HG02798 (cell line): ENCODE results near the gene ITPKC.
A peak's percentile ranks its signal among the peaks of the same experiment; 100 is the strongest.
"Not testable (repeated sequence)": the region's sequence is repeated elsewhere in the genome, so short reads cannot be mapped to it uniquely, and the experiment has no call there.

Experiments
- ATAC-seq: cut with Tn5 transposase; IDR thresholded peaks from one replicate; pipeline ENCODE4 v1.9.1; 2021; ENCODE audit warnings: mild to moderate bottlenecking; ENCODE audit not compliant: unreplicated experiment, poor library complexity

The ITPKC gene

DNA sequence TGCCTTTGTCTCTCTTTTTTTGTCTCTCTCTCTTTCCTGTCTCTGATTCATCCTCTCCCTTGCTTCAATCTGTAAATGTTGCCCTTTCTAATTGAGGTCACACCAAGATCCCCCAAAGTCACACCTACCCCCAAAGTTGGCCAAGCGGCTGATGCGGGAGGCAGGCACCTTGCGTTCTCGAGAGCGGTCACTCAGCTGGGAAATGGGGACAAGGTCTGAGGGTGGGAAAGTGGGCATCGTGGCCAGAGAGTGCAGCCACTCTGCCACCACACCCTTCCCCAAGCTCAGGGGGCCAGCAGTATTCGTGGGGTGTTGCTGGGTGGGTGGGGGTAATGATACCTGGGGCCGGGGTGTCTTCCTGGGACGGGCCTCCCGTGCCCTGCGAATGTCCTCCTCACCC lies 3.0 kb upstream of the ITPKC start:
- no peak for ATAC-seq

DNA sequence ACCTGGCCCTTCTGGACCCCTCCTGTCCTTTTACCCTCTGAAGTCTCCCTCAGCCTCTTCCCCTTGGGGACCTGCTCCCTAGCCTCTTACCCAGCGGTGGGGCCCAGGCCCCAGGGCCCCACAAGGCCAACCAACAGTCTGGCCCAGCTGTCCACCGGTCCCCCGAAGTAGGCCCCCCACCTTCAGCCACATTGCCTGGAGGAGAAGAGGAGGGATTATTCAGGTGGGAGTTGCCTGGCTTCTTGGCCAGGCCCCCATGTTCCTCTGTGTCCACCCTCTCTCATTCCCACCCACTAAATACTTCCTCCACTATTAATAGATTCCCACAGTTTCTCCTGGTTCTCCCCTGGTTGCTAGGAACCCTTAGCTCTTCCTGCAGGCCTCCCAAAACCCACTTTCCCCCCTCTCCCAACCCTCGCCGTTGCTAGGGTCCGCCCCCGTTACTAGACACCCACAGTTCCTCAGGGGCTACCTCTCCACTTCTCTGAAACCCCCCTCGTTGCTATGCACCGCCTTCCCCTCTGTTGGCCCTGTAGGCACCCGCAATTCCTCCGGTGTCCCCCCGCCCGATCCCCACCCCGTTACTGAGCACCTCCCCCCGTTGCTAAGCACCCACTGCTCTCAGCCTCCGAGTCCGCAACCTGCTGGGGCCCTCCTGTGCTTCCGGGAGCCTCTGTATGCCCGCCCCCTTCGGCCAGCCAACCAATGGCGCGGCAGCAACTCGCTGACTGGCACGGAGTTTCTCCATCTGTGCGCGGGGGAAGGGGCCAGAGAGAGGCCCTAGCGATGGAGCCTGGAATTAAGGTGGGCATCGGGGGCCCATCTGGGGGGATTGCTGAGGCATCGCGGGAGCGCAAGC lies 2.2 kb upstream of the ITPKC start:
- peak; percentile 58 for ATAC-seq

DNA sequence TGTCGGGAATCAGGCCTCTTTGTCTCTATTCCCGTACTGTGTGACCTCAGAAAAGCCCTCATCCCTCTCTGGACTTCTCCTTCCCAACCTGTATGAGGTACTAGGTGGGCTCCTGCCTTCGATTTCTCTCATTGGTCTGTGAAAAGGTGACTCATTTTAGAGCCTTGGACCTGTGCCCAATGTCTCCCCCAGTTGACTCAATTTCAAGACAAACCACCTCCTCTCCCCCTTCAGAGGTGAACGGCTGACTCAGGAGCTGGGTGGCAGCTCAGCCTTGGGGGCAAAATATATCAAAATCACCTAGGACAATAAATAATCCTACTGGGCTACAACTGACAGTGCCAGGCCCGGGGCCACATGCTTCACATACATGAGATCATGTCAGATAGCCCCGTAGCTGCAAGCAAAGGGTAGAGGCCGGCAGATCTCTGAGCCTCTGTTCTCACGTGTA lies 856 bp upstream of the ITPKC start:
- ATAC-seq: no peak

DNA sequence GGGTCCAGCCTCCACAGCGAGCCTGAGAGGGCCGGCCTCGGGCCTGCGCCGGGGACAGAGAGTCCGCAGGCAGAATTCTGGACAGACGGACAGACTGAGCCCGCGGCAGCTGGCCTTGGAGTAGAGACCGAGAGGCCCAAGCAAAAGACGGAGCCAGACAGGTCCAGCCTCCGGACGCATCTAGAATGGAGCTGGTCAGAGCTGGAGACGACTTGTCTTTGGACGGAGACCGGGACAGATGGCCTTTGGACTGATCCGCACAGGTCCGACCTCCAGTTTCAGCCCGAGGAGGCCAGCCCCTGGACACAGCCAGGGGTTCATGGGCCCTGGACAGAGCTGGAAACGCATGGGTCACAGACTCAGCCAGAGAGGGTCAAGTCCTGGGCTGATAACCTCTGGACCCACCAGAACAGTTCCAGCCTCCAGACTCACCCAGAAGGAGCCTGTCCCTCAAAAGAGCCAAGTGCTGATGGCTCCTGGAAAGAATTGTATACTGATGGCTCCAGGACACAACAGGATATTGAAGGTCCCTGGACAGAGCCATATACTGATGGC lies 490 bp downstream of the ITPKC start:
- ATAC-seq: no peak

DNA sequence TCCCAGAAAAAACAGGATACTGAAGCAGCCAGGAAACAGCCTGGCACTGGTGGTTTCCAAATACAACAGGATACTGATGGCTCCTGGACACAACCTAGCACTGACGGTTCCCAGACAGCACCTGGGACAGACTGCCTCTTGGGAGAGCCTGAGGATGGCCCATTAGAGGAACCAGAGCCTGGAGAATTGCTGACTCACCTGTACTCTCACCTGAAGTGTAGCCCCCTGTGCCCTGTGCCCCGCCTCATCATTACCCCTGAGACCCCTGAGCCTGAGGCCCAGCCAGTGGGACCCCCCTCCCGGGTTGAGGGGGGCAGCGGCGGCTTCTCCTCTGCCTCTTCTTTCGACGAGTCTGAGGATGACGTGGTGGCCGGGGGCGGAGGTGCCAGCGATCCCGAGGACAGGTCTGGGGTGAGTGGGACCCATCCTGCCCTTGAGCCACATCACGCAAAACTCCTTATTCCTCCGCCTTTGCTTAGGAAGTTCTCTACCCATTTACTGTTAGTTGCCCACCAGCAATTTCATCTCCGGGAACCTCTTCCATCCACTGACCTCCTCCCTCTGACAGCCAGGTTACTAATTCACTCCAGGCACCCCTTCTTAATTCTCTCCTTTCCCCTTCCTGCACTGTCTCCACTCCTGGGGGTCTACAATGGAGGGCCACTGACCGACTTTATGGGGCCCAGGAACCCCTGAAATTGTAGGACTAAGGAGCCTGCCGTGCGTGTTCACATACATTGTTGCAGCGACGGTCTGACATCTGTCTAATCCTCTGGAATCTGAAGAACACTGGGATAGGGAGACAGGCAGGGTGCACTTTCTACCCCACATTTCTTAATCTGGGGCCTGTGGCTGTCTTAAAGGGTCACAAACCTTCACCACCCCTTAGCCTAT lies 1.2 kb downstream of the ITPKC start:
- ATAC-seq: no peak

DNA sequence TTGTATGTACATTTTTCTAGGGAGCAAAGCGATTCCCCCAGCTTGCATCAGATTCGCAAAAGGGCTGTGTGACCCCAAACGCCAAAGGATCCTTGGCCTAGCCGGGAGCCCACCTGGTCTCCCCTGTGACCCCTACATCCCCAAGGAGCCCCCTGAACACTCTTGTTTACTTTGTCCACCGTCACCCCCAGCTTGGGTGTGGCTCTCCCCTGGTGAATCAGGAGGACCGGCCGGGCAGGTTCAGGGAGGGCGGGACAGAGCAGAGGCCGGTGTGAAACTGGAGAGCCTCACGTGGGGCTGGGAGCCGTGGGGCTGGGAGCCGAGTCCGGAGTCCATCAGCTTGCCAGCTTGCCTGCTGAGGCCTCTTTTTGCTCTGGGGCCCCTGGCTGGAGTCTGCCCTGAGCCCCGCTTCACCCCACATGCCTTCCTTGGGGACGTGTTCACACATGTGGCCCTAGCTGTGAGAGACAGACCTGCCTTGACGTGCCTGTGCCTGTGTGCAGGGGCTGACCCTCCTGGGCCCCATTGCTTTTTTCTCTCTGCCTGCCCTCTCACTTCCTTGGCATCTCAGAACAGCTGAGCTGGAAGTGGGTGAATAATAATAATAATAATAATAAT lies 2.0 kb downstream of the ITPKC start:
- no peak for ATAC-seq

DNA sequence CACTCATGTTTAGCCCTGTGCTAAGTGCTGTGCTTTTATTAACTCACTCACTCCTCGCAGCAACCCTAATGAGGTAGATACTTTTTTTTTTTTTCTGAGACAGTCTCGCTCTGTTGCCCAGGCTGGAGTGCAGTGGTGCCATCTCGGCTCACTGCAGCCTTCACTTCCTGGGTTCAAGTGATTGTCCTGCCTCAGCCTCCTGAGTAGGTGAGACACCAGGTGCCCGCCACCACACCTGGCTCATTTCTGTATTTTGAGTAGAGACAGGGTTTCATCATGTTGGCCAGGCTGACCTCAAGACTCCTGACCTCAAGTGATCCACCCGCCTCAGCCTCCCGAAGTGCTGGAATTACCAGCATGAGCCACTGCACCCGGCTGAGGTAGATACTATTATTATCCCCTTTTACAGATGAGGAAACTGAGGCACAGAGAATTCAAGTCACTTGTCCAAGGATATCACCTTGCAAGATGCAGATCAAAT lies 2.5 kb downstream of the ITPKC start:
- ATAC-seq: no peak

DNA sequence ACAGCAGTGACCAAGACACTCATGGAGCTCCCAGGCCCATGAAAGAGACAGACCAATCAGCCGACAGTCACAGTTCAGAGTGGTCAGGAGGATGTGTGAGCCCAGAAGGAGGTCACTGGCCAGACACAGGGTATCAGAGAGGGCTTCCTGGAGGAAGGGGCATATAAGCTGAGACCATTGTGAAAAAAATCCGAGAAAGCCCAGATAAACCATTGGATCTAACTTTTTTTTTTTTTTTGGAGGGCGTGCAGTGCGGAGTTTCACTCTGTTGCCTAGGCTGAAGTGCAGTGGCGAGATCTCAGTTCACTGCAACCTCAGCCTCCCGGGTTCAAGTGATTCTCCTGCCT lies 4.2 kb downstream of the ITPKC start:
- ATAC-seq: no peak

DNA sequence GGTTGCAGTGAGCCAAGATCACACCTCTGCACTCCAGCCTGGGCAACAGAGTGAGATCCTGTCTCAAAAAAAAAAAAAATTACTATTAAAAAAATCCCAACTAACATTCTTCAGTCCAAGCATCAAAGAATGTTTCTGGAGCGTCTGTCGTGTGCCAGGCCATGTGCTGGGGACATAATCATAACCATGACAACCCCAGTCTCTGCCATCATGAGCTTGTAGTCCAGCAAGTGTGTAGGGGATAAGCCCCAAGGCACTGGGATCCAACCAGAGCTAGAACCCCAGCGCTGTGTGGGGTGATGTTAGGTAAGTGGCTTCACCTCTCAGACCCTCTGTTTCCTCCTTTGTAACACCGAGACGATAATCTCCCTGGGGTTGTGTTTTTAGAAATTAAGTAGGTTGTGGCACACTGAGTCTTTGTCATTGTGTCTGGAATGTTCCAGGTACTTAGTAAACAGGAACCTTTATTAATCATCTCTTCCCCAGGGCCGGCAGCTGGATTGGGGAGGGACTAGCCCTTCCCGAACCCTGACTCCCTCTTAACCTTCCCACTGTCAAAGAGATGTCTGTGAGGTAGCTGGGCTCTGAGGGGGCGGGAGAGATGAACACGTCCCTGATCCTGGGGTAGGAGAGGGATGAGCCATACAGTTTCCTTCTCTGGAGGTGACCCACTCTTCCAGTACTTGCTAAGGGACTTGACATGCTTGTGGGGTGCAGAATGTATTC lies 5.2 kb downstream of the ITPKC start:
- ATAC-seq: no peak

DNA sequence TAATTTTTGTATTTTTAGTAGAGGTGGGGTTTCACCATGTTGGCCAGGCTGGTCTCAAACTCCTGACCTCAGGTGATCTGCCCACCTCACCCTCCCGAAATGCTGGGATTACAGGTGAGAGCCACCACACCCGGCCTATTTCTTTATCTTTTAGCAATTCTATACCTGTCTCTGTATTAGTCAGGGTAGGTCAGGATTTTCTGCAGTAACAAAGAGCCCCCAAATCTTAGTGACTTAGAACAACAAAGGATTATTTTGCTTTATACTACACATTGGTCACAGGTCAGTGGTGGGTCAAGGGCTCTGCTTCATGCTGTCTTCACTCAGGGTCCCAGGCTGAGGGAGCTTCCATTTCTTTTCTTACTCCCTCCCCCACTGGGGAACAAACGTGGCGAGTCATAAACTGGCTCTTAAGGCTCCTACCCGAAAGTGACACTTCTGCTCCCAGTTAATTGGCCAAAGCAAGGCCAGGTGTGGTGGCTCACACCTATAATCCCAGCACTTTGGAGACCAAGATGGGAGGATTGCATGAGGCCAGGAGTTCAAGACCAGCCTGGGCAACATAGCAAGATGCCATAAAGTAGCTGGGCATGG lies 6.8 kb downstream of the ITPKC start:
- ATAC-seq: no peak

DNA sequence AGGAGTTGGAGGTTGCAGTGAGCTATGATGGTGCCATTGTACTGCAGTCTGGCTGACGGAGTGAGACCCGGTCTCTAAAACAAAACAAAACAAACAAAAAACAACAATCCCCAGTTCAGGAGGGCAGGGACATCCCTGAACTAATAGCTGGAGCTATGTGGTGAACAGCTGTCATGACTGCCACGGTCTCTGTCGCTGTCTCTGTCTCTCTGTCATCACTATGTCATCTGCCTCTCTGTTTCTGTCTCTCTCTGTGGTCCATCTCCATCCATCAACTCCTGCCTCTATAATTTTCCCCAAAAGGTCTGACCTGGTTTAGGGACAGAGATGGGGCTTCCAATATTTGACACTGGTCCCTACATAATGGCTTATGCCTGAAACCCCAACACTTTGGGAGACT lies 7.4 kb downstream of the ITPKC start:
- no peak for ATAC-seq

DNA sequence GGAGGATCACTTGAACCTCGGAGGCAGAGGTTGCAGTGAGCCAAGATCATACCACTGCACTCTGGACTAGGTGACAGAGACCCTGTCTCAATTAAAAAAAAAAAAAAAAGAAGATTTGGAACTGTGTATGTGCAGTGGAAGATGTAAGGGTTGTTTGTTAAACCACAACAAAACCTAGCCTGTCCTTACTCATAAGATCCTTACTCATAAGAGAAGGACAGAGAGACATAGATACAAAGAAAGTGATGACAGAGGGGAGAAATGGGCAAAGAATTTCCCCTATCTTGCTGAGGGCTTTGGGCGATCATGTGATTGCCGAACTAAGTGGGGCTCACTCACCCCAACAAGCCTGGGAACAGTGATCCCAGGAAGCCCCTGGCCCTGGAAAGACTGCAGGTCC lies 7.9 kb downstream of the ITPKC start:
- ATAC-seq: no peak

DNA sequence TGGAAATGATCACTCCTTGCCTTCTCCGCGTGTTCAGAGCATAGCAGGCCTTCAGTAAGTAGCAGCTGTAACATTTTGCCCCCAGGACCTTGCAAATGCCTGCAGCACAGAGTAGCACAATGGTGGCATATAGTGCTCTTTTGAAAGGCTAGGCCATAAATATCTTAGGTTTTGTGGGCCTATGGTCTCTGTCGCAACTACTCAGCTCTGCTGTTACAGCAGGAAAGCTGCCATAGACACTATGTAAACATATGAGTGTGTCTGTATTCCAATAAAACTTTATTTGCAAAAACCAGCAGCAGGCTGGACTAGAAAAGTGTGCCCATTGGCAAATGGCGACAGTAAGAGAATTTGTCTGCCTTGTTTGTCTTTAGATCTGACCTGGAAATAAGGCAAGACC lies 9.4 kb downstream of the ITPKC start:
- ATAC-seq: no peak

DNA sequence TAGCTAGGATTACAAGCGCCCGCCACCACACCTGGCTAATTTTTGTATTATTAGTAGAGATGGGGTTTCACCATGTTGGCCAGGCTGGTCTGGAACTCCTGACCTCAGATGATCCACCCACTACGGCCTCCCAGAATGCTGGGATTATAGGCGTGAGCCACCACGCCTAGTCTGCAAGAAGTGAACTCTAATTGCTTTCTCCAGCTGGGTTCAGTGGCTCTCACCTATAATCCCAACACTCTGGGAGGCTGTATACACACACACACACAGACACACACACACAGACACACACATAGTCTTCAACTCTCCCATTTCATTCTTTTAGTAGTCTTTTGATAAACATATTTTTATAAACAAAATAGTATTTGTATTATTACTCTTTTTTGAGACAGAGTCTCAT lies 13.2 kb downstream of the ITPKC start:
- not testable (repeated sequence) for ATAC-seq

DNA sequence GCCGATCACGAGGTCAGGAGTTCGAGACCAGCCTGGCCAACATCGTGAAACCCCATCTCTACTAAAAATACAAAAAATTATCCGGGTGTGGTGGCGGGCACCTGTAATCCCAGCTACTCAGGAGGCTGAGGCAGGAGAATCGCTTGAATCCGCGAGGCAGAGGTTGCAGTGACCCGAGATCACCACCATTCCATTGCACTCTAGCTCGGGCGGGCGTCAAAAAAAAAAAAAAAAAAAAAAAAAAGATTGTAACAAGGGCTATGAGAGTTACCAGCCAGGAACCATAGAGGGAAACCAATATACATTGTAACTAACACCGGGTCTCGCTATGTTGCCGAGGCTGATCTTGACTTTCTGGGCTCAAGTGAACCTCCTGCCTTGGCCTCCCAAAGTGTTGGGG lies 15.4 kb downstream of the ITPKC start:
- ATAC-seq: not testable (repeated sequence)

DNA sequence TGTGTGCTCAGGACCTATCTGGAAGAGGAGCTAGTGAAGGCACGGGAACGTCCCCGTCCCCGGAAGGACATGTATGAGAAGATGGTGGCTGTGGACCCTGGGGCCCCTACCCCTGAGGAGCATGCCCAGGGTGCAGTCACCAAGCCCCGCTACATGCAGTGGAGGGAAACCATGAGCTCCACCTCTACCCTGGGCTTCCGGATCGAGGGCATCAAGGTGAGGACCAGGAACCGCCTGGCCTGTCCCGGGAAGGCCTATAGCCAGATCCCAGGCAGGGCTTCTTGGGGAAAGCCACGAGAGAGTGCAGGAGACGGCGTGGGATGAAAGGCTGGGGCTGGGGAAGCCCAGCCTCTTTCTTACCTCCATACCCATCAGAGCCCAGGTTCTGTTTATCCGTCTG lies 16.2 kb downstream of the ITPKC start:
- ATAC-seq: no peak

DNA sequence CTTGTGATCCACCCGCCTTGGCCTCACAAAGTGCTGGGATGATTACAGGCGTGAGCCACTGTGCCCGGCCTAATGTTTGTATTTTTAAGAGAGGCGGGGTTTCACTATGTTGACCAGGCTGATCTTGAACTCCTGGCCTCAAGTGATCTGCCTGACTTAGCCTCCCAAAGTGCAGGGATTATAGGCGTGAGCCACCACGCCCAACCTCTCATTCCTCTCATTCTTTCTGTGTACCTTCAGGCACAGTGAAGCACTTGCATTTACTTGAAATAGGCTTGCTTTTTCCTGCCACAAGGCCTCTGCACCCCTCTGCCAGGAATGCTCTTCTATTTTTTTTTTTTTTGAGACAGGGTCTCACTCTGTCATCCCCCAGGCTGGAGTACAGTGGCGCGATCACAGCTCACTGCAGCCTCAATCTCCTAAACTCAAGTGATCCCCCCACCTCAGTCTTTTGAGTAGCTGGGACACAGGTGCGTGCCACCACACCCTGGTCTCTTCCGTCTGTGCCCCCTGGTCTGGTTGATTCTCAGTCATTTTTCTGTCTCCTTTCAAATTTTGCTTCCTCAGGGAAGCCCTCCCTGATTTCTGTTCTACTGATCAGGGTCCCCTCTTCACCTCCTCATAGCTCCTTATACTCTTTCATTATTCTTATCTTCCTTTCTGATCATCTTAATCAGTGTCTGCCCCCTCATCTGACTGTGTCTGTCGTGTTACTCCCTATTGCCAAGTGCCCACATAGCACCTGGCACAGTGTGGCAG lies 18.3 kb downstream of the ITPKC start:
- no peak for ATAC-seq

DNA sequence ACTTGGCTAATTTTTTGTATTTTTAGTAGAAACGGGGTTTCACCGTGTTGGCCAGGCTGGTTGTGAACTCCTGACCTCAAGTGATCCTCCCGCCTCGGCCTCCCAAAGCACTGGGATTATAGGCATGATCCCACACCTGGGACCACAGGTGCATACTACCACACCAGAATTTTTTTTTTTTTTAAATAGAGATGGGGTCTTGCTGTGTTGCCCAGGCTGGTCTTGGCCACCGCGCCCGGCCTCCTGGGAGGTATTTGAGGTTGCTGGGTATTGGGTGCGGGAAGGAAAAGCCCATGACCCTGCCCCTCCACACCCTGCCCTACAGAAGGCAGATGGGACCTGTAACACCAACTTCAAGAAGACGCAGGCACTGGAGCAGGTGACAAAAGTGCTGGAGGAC lies 19.7 kb downstream of the ITPKC start:
- no peak for ATAC-seq

DNA sequence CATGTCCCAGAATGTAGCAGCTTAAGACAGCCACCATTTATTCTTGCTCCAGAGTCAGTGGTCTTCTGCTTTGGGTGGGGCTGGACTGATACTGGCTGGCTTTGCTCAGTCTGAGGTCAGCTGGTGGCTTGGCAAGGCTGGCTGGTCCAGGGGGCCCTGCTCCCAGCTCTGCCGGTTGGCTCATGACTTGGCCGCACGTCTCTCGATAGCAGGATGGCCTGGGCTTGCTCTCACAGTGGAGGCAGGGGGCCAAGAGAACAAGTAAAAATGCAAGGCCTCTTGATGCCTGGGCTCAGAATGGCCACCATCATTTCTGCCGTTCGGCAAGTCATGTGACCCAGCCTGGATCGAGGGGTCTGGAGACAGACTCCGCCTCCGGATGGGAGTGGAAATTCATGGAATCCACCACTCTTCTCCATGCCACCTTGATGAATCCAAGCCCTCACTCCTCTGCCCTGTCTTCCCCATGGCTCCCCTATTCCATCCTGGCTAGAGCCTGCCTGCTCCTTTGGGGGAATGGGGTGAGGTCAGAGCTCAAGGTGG lies 20.3 kb downstream of the ITPKC start:
- ATAC-seq: no peak
